ENCODE measurements around the gene SLC66A1.
"Not testable (repeated sequence)": the region's sequence is repeated elsewhere in the genome, so short reads cannot be mapped to it uniquely, and the experiment has no call there.

Gene SLC66A1, protein sequence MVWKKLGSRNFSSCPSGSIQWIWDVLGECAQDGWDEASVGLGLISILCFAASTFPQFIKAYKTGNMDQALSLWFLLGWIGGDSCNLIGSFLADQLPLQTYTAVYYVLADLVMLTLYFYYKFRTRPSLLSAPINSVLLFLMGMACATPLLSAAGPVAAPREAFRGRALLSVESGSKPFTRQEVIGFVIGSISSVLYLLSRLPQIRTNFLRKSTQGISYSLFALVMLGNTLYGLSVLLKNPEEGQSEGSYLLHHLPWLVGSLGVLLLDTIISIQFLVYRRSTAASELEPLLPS

DNA sequence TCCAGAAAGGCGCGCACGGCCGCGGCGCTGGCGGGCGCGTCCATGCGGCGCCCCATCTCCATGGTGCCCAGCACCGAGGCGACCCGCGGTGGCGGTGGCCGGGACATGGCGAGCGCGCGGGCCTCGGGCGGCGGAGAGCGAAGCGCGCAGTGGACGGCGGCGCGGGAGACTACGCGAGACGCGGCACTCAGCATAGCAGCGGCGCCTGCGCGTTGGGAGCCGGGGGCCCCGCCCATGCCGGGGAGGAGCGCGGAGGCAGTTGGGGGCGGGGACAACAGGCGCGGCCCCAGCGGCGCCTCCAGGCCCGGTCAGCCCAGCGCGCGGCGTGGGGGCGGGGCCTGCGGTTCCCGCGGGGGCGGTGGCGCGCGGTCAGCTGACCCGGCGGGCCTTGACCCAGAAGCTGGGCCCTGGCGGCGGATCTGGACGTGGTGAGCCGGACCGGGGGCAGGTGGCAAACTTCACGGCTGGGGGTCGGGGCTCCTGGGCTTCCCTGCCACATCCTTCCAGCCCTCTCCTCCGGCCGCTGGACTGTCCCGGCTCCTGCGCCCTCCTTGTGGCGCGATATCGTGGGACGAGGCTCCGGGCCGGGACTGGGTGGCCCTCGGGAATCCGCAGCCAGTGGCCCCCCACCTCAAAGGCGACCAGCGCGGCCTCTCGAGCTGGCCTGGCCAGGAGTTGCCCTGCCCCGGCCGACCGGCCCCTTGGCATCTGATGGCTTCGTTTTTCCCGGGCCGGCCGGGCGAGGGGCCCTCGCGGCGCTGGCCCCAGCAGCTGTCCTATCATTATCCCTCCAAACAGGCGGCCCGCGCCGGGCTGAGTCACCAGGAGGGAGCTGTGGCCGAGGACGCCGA is at the start of gene SLC66A1, which contains the start of gene AKR7A2:
Gene SLC66A1, plus strand, starts transcription at position 396 of the 851 bp plus-strand sequence. CDS start 5,352 bp downstream, outside the sequence.
Gene AKR7A2, minus strand, starts transcription at position 214 of the 851 bp plus-strand sequence. Its CDS starts 20 bp downstream, at position 194.
- DNase-seq (ENCODE audit: low read depth), result peak; percentile 95

GRCh38 chr1:19262744-19263143 is 49.4 kb upstream of the SLC66A1 start:
- no peak for DNase-seq (ENCODE audit: low read depth)

GRCh38 chr1:19268445-19268844 is 43.7 kb upstream of the SLC66A1 start:
- DNase-seq (ENCODE audit: low read depth), result no peak

- DNase-seq (ENCODE audit: low read depth), result not testable (repeated sequence)
These were observed 42.4 kb upstream of the SLC66A1 start for GRCh38 chr1:19269427-19270342.

GRCh38 chr1:19270343-19270730 is 41.8 kb upstream of the SLC66A1 start:
- not testable (repeated sequence) for DNase-seq (ENCODE audit: low read depth)

DNA sequence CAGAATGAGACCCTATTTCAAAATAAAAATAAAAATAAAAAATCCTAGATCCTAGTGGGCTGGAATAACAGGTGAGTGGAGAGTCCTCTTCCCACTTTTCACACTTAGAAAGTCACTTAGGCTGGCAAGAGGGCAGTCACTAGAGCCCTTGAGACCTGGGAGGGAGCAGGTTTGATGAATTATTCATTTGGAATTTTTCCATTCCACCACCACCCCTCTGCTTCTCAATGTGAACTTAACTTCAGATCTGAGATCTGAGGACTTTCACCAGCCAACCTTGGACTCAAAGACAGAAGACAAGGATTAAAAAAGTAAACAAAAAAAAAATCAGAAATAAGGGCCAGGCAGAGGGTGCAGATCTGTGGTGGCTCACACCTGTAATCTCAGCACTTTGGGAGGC is 40.1 kb upstream of the SLC66A1 start:
- no peak for DNase-seq (ENCODE audit: low read depth)

DNA sequence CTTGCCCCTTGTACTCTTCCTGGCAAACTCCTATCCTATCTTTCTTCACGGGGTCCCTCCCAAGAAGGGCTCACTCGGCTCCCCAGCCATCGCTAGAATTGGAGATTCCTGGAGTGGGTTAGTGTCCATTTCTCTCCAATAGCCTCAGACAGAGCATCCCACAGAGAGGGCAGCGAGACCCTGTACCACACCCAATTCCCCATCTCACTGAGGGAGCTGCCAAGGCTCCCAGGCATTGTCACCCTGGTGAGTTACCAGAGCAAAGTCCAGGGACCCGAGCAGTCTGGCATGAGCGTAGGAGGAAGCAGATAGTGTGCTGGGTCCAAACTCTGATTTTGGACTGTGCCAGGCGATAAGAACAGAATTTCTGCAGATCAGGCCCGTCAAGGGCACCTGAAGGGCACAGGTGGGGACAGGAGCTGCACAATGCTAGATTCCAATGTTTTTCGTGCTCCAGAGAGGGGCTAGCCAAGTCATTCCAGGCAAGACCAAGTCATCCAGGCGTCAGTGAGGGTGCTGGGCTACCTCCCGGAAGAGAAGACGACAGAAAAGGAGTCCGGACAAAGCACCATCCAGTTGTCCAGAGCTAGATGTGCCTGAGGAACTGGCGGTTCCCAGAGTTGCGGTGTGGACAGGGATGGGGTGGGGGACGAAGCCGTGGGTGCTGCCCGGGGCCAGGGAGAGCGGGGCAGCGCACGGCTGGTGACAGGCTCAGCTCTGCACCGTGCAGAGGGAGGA is 38.9 kb upstream of the SLC66A1 start:
- DNase-seq (ENCODE audit: low read depth), result no peak

DNA sequence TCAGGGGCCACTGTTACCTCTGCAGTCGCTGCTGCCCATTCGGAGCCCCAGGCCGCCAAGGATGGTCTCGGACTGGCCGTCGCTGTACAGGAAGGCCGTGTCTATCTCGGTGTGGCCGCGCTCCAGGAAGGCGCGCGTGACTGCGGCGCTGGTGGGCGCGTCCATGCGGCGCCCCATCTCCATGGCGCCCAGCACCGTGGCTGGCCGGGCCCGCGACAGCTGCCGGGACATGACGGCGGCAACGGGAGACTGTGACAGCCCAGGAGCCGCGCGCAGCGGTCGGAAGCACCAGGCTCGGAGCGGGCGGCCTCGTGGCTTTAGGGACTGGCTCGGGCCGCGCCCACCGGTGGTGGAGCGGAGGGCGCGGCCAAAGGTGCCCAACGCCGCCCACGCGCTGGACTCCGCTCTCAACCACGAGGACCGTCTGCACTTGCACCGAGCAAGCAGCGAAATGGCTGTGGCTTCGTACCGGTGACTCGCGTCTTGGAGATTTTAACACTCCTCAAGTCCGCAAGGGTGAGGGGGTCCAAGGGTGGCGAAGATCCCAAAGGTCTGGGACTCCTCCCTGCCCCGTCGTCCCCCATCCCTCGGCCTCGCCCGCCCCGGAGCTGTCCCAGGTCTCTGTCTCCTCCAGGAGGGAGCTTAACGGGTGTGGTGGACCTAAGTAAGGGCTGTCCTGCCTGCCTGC is 38.1 kb upstream of the SLC66A1 start:
- not testable (repeated sequence) for DNase-seq (ENCODE audit: low read depth)

DNA sequence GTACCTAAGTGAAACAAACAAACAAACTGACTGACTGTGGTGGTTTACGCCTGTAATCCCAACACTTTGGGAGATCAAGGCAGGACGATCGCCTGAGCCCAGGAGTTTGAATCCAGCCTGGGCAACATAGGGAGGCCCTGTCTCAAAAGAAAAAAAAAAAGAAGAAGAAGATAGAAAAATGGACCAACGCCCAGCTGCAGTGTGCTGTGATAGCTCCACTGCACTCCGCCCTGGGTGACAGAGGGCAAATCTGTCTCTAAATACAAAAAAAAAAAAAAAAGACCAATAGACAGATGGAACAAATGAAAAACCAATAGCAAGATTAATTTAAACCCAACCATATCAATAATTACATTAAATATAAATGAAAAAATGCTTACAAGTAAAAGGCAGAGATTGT is 37.5 kb upstream of the SLC66A1 start:
- no peak for DNase-seq (ENCODE audit: low read depth)

DNA sequence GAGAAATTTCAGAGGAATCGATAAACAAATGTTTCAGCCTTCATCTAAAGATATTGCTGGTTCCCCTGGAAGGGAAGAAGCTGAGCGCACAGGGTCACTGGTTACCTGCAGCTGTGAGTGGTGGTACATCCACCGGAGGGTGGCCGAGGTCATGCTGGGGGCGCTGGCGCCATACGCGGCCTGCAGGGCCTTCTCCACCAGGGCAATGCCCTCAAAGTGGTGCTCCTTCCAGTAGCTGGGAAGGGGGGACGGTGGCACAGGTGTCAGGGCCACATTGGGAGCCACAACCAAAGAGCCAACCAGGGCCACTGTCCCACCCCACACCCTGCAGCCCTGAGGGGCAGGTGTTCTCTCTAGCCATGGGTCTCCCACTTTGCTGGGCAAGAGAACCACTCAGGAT is 28.2 kb upstream of the SLC66A1 start:
- no peak for DNase-seq (ENCODE audit: low read depth)

- no peak for DNase-seq (ENCODE audit: low read depth)
These were observed 27.2 kb upstream of the SLC66A1 start for GRCh38 chr1:19284881-19285280.

DNA sequence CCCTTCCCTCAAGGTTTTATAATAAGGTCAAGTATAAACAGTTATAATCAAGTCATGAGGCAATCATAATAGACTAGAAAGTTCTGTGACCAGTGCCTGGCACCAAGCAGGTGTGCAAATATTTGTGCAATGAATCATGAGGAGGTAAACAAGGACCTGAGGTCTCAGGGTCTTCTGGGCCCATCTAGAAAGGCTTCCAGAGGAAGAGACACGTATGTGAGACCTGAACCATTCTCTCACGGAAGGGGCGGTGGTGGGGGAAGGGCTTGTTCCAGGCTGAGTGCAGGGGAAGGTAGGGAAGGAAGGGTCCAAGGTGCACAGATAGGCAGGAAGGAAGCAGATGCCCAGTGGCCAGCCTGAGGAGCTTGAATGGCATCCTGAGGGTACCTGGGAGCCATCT is 26.8 kb upstream of the SLC66A1 start:
- not testable (repeated sequence) for DNase-seq (ENCODE audit: low read depth)

- DNase-seq (ENCODE audit: low read depth), result not testable (repeated sequence)
These were observed 26.3 kb upstream of the SLC66A1 start for GRCh38 chr1:19285807-19286206.

DNA sequence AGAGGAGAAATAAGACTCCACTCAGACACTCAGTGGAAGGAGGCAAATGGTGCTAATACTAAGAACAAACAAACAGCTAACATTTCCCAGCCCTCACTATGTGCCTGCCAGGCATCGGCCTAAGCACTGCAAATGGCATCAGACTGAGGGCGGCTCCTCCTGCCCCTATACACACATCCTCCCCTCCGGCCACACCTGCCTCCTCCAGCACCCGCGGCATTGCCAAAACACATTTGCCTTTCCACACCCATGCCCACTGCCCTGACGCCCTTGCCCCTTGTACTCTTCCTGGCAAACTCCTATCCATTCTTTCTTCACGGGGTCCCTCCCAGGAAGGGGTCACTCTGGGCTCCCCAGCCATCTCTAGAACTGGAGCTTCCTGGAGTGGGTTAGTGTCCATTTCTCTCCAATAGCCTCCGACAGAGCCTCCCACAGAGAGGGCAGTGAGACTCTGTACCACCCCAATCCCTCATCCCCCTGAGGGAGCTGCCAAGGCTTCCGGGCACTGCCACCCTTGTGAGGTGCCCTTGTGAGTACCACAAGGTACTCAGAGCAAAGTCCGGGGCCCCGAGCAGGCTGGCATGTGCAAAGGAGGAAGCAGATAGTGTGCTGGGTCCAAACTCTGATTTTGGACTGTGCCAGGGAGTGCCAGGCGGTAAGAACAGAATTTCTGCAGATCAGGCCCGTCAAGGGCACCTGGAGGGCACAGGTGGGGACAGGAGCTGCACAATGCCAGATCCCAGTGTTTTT is 24.5 kb upstream of the SLC66A1 start:
- no peak for DNase-seq (ENCODE audit: low read depth)

DNA sequence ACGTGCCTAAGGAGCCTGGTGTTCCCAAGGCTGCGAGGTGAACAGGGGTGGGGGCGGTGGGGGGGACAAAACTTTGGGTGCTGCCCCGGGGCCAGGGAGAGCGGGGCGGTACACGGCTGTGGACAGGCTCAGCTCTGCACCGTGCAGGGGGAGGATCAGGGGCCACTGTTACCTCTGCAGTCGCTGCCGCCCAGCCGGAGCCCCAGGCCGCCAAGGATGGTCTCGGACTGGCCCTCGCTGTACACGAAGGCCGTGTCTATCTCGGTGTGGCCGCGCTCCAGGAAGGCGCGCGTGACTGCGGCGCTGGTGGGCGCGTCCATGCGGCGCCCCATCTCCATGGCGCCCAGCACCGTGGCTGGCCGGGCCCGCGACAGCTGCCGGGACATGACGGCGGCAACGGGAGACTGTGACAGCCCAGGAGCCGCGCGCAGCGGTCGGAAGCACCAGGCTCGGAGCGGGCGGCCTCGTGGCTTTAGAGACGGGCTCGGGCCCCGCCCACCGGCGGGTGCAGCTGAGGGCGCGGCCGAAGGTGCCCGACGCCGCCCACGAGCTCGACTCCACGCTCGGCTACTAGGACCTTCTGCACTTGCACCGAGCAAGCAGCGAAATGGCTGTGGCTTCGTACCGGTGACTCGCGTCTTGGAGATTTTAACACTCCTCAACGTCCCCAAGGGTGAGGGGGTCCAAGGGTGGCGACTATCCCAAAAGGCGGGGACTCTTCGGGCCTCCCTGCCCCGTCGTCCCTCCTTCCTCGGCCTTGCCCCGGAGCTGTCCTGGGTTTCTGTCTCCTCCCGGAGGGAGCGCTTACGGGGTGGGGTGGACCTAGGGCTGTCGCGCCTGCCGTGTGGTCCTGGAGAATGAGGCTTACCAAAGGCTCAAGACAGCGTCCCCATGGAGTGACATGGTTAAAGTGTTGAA is 23.5 kb upstream of the SLC66A1 start, which contains the start of gene AKR7A3:
Gene AKR7A3, minus strand, starts transcription at position 447 of the 918 bp plus-strand sequence. Its CDS starts 61 bp downstream, at position 386.
- DNase-seq (ENCODE audit: low read depth), result peak; percentile 72

DNA sequence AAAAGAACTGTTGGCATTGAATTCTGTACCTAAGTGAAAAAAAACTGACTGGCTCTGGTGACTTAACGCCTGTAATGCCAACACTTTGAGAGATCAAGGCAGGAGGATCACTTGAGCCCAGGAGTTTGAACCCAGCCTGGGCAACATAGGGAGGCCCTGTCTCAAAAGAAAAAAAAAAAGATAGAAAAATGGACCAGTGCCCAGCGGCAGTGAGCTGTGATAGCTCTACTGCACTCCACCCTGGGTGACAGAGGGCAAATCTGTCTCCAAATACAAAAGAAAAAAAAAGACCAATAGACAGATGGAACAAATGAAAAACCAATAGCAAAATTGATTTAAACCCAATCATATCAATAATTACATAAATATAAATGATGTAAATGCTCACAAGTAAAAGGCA is 22.9 kb upstream of the SLC66A1 start:
- DNase-seq (ENCODE audit: low read depth), result no peak

DNA sequence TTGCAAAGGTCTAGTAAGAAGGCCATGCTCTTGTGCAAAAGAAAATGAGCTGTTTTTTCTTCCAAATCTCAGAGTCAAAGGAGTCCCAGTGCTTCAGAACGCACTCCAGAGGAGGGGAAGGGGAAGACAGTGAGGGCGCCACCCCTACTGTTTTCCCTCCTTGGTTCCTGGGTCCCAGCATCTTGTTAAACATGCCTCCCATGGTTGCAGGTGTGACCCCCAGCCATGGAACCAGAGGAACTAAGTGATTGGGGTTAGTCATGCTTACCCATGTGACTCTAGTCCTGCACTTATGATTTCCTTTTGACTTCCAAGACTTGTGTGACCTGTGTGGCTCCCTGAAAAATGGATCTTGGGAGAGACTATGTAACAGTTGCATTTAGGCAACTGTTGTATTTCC is 17.5 kb upstream of the SLC66A1 start:
- DNase-seq (ENCODE audit: low read depth), result no peak

GRCh38 chr1:19300211-19300610 is 11.9 kb upstream of the SLC66A1 start:
- DNase-seq (ENCODE audit: low read depth), result no peak

GRCh38 chr1:19304081-19304480 is 8.0 kb upstream of the SLC66A1 start:
- not testable (repeated sequence) for DNase-seq (ENCODE audit: low read depth)
